ENCODE measurements around the gene A1BG. TPM values are rescaled to one million over a fixed set of nuclear protein-coding genes. Genes with fewer than 3 reads are reported as not detected.

Gene A1BG
- total and polyA plus RNA-seq, 2 of the 8 experiments (the other 6 are each of a cell fraction or from before 2014, with no cell fraction given) = 20.8 to 69.6 TPM

DNA sequence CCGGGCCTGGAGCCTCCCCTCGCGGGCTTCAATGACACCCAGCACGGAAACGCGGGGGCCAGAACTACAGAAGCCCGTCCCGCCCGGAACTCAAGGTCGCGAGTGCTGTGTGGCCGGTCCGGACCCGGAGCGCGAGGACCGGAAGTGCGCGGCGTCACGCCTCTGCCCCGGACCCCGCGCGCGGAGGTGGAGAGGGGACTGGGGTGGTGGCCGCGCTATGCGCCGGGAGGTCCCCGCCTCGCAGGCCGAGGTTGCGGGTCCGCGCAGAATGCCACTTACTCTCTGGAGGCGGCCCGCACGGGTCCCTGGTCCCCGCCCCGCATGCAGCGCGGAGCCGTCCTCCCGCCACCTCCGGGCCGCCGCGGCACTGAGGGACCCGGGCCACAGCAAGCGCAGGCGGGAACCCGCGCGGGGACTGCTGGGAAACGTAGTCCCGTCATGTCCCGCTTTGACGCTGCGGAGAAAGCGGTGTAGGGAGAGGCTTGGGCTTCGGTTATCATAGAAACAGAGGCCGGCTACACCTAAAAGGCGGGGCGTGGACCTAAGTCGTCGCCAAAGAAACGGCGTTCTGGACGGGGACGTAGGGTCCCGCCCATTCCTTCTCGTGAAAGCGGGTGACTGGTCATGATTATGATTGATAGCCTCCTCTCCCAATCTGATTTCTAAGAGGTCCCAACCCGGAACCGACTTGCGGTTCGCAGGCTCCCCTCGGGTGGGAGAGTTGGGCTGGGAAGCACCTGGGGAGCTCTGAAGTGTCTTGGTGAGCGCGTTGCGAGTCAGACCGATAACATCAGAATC, 27.6 kb upstream of the A1BG start, which contains the start of gene ZNF837:
ZNF837 (minus strand) TSS at position 369 of the 798 bp plus-strand sequence. CDS start 11,698 bp downstream, outside the sequence.
- H3K27me3 ChIP-seq (replicated peaks in 1 of 4; ENCODE audit: control insufficient read depth in 3 of 4, extremely low read depth in 1 of 4, insufficient read depth in 3 of 4, low read length in 3 of 4) = no peaks in the 10 kb centered on the region
- H3K4me1 ChIP-seq (replicated peaks in 1 of 4; ENCODE audit: control insufficient read depth in 3 of 4, insufficient read depth in 4 of 4, low read length in 3 of 4) = peaks cover 0 to 11% (median 7%) of the 10 kb centered on the region in 4 experiments; a peak in 6 of 7 replicates
- H2BK12ac ChIP-seq (ENCODE audit: low read depth, low read length) = no peak within 1 kb of the TSS
- H4K91ac ChIP-seq (replicated peaks; ENCODE audit: insufficient read length, low read length) = peak within 1 kb of the TSS; percentile 15
- no peak within 1 kb of the TSS for H2AK5ac ChIP-seq (ENCODE audit: low read depth, low read length)
- H4K8ac ChIP-seq (ENCODE audit: extremely low read depth, insufficient read depth, low read length) = peak within 1 kb of the TSS; percentile 95
- H2BK15ac ChIP-seq (ENCODE audit: low read length) = no peak within 1 kb of the TSS
- POLR2A ChIA-PET (ENCODE audit: partially characterized antibody) = interaction anchor here (0.5 to 8.5 kb wide), 14 partner anchors 11 to 152 kb away, joined by 3 to 94 read pairs (median 6); partner anchors contain the start of genes RNF225, ZBTB45, ZNF497 and ZNF544
- DNase-seq (ENCODE audit: low read depth in 1 of 2, low spot score in 2 of 2) (peak; percentile 96 to 100), FAIRE-seq (peak; percentile 92)
- peaks cover 10% of the 10 kb centered on the region for H3K23me2 ChIP-seq (ENCODE audit: low read depth, low read length)
- peak within 1 kb of the TSS; percentile 55 for H3K18ac ChIP-seq (ENCODE audit: extremely low read depth, low read length)
- H2AFZ ChIP-seq (ENCODE audit: low read length) = peak within 1 kb of the TSS; percentile 78; the same call in 1 of the 2 replicates
- H3K27ac ChIP-seq (ENCODE audit: low read depth, low read length) = peak within 1 kb of the TSS; percentile 72; the same call in 1 of the 2 replicates
- H3K4me3 ChIP-seq (ENCODE audit: extremely low read depth in 1 of 4, insufficient read depth in 2 of 4, low read depth in 3 of 4, low read length in 4 of 4) = peak within 1 kb of the TSS; percentile 56 to 77 (median 64)
- no peaks in the 10 kb centered on the region; a peak in 1 of 4 replicates for H3K79me2 ChIP-seq (ENCODE audit: control insufficient read depth in 1 of 2, insufficient read depth in 2 of 2, low read length in 2 of 2)
- H2BK5ac ChIP-seq (ENCODE audit: low read depth, low read length) = no peak within 1 kb of the TSS
- H2BK120ac ChIP-seq (replicated peaks; ENCODE audit: low read depth, low read length) = no peak within 1 kb of the TSS
- H2BK20ac ChIP-seq (ENCODE audit: low read length) = no peak within 1 kb of the TSS
- H3K4me2 ChIP-seq (ENCODE audit: insufficient read depth in 1 of 2, low read depth in 2 of 2, low read length in 2 of 2) = peak within 1 kb of the TSS; percentile 91 to 98
- H3K4ac ChIP-seq (replicated peaks; ENCODE audit: insufficient read length, low read depth, low read length) = peak within 1 kb of the TSS; percentile 21
- CTCF ChIA-PET (ENCODE audit: partially characterized antibody) = interaction anchor here (0.7 to 1.7 kb wide), 4 partner anchors 10 to 33 kb away, joined by 3 to 6 read pairs (median 4); no protein-coding TSS in a partner anchor
- peak within 1 kb of the TSS; percentile 72 to 86 (median 80) for H3K9ac ChIP-seq (replicated peaks in 1 of 4; ENCODE audit: extremely low read depth in 1 of 4, low read depth in 3 of 4, low read length in 3 of 4)
- H3K14ac ChIP-seq (ENCODE audit: insufficient read length) = no peak within 1 kb of the TSS
- no peaks in the 10 kb centered on the region for H3K36me3 ChIP-seq (ENCODE audit: control insufficient read depth in 2 of 4, insufficient read depth in 4 of 4, low read length in 3 of 4)
- no peaks in the 10 kb centered on the region for H3K9me3 ChIP-seq (ENCODE audit: insufficient read depth in 2 of 2, low read depth in 1 of 2, low read length in 1 of 2)
- H3K79me1 ChIP-seq (ENCODE audit: low read depth, low read length) = no peaks in the 10 kb centered on the region; the same call in 1 of the 2 replicates
- peak within 1 kb of the TSS; percentile 33 for H3K56ac ChIP-seq (replicated peaks; ENCODE audit: insufficient read length, low read depth, low read length)
- H4K20me1 ChIP-seq (replicated peaks in 1 of 2; ENCODE audit: control insufficient read depth in 1 of 2, insufficient read depth in 2 of 2, low read length in 2 of 2) = peaks cover 0 to 5% of the 10 kb centered on the region in 2 experiments
- H4K5ac ChIP-seq (ENCODE audit: insufficient read length, low read depth, low read length) = peak within 1 kb of the TSS; percentile 3
- 2% methylated on average over 76 of the region's 83 CpGs; no CpG with 5 or more reads in 1 of the 2 experiments for WGBS, 2 experiments (ENCODE audit: extremely low coverage in 1 of 2, insufficient coverage in 1 of 2, insufficient read length in 1 of 2, insufficient replicate concordance in 2 of 2, low coverage in 1 of 2, low lambda C conversion rate in 2 of 2, missing lambda C conversion rate in 1 of 2)
- H3K23ac ChIP-seq (ENCODE audit: insufficient read length) = no peak within 1 kb of the TSS
- TF ChIP-seq CREB1 (IDR thresholded peaks at IDR 0.05) (peak; percentile 83), SIRT6 (IDR thresholded peaks at IDR 0.05; ENCODE audit: low read length) (no peak), POLR2AphosphoS5 (IDR thresholded peaks at IDR 0.05; ENCODE audit: low read depth, low read length) (peak; percentile 85), RXRA (IDR thresholded peaks at IDR 0.05; ENCODE audit: insufficient read depth, low read depth, low read length) (no peak), PHF8 (conservative IDR thresholded peaks at IDR 0.05; ENCODE audit: low read depth, low read length) (peak; percentile 100), SAP30 (IDR thresholded peaks at IDR 0.05; ENCODE audit: insufficient read depth, insufficient replicate concordance, low read length) (peak; percentile 79), ASH2L (IDR thresholded peaks at IDR 0.05; ENCODE audit: low read length) (peak; percentile 89), SIX5 (IDR thresholded peaks at IDR 0.05; ENCODE audit: low read depth, low read length) (peak; percentile 71), CHD2 (IDR thresholded peaks at IDR 0.05; ENCODE audit: low read length) (peak; percentile 85), KDM1A (IDR thresholded peaks at IDR 0.05; ENCODE audit: borderline replicate concordance, low read length) (no peak), KDM5A (IDR thresholded peaks at IDR 0.05; ENCODE audit: low read length) (peak; percentile 74; the same call in 1 of the 2 replicates), GABPA (IDR thresholded peaks at IDR 0.05; ENCODE audit: borderline replicate concordance, insufficient read depth, low read length) (peak; percentile 99)
